ENCODE measurements around the gene TMCO1.

DNA sequence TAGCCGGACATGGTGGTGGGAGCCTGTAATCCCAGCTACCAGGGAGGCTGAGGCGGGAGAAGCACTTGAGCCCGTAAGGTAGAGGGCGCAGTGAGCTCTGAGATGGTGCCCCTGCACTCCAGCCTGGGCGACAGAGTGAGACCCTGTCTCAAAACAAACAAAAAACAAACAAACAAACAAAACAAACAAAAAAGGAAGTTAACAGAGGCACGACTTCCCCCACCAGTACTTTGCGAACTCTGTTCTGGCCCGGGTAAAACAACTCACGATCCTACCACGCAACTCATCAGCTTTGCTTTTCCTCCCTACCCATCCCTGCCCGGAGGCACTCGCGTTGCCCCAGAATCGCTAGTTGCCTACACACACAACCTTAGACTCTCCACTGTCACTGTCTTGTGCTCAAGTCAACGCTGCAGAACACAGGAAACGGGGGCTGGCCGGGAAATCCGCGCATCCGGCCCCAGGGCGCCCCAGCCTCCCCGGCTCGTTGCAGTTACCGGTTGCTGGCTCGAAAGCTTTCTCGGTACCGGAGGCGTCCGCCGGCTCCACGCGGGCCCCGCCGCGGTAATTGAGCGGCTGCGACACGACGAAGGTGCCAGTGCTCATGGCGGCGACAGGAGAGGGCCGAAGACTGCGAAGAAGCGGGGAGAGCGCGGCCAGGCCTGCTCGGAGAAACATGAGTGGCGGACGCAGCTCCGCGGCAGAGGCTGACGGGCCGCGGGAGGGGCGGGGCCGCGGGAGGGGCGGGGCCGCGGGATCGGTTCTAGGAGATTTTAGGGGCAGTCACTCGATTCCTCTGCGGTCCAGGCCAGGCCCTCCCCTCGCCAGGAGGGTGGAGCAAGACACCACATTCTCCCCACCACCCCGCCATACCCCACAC lies 70.5 kb downstream of the TMCO1 start, which contains the start of gene ALDH9A1:
- peak in 3 of 6 experiments; percentile 27 to 33 (median 31) for TF ChIP-seq CTCF (IDR thresholded peaks at IDR 0.05)
- TF ChIP-seq POLR2A (IDR thresholded peaks at IDR 0.05), result peak; percentile 88 to 94
